ENCODE data around the gene MKS1.

GRCh38 chr17:58234512-58234911, 15.5 kb upstream of the MKS1 start:
- TF ChIP-seq, protein P1, sequence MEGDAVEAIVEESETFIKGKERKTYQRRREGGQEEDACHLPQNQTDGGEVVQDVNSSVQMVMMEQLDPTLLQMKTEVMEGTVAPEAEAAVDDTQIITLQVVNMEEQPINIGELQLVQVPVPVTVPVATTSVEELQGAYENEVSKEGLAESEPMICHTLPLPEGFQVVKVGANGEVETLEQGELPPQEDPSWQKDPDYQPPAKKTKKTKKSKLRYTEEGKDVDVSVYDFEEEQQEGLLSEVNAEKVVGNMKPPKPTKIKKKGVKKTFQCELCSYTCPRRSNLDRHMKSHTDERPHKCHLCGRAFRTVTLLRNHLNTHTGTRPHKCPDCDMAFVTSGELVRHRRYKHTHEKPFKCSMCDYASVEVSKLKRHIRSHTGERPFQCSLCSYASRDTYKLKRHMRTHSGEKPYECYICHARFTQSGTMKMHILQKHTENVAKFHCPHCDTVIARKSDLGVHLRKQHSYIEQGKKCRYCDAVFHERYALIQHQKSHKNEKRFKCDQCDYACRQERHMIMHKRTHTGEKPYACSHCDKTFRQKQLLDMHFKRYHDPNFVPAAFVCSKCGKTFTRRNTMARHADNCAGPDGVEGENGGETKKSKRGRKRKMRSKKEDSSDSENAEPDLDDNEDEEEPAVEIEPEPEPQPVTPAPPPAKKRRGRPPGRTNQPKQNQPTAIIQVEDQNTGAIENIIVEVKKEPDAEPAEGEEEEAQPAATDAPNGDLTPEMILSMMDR (IDR thresholded peaks at IDR 0.05) = no peak
- TF ChIP-seq POLR2AphosphoS5 (IDR thresholded peaks at IDR 0.05) = no peak

All from breast epithelium (tissue), 3 donors.